H1 (cell line): Measurements from ENCODE around the gene NFIA. TPM values are rescaled to one million over a fixed set of nuclear protein-coding genes. Genes with fewer than 3 reads are reported as not detected.

Source experiments
- CTCF ChIA-PET: fragments of 300-600 bp; sonication (Branson Sonifier 250); formaldehyde crosslinking; loops from one replicate; lab custom pipeline; 2021; ENCODE audit not compliant: partially characterized antibody; lab: Charles Lee
- POLR2A ChIA-PET: fragments of 300-600 bp; sonication (Branson Sonifier 250); formaldehyde crosslinking; loops from one replicate; lab custom pipeline; 2021; ENCODE audit warnings: inconsistent platforms; ENCODE audit not compliant: partially characterized antibody; lab: Charles Lee
- DNase-seq, 2 experiments: peaks; one replicate each; pipeline versions ENCODE4 v3.0.0 to v3.0.0-alpha.2; 2010 to 2022; ENCODE audit warnings: low spot score in 2 of 2, low read depth in 1 of 2, mixed read lengths in 1 of 2
- FAIRE-seq: peaks from 2 replicates; lab custom pipeline; 2011; peaks lifted over from hg19 to GRCh38; lab: Jason Lieb, UNC
- H2AFZ ChIP-seq: 2 replicates; pipeline ENCODE4 v1.8.1; 2012; ENCODE audit warnings: low read length, inconsistent platforms
- H2AK5ac ChIP-seq: 2 replicates; pipeline ENCODE4 v1.6.1; 2013; ENCODE audit warnings: low read depth, low read length
- H2BK120ac ChIP-seq: replicated peaks from 2 replicates; pipeline ENCODE3; 2013; ENCODE audit warnings: low read depth, low read length, inconsistent platforms
- H2BK12ac ChIP-seq: 2 replicates; pipeline ENCODE4 v1.6.1; 2013; ENCODE audit warnings: low read depth, low read length
- H2BK15ac ChIP-seq: 2 replicates; pipeline ENCODE4 v1.6.1; 2013; ENCODE audit warnings: low read length
- H2BK20ac ChIP-seq: 2 replicates; pipeline ENCODE4 v1.6.1; 2013; ENCODE audit warnings: low read length
- H2BK5ac ChIP-seq: 2 replicates; pipeline ENCODE4 v1.6.1; 2013; ENCODE audit warnings: low read depth, low read length
- H3K14ac ChIP-seq: 2 replicates; pipeline ENCODE4 v1.6.1; 2013; ENCODE audit warnings: inconsistent platforms; ENCODE audit not compliant: insufficient read length
- H3K18ac ChIP-seq: 2 replicates; pipeline ENCODE4 v1.6.1; 2013; ENCODE audit warnings: low read length; ENCODE audit errors: extremely low read depth
- H3K23ac ChIP-seq: 2 replicates; pipeline ENCODE4 v1.6.1; 2013; ENCODE audit warnings: inconsistent platforms; ENCODE audit not compliant: insufficient read length
- H3K23me2 ChIP-seq: 2 replicates; pipeline ENCODE4 v1.6.1; 2013; ENCODE audit warnings: low read depth, low read length
- H3K27ac ChIP-seq: 2 replicates; pipeline ENCODE4 v1.6.1; 2011; ENCODE audit warnings: low read depth, low read length, inconsistent platforms
- H3K27me3 ChIP-seq, 4 experiments: replicated peaks in 1 of 4; 1 replicate in 1 of 4; 2 replicates in 3 of 4; pipeline versions ENCODE4 v1.6.1 to v1.8.1; 2011 to 2013; ENCODE audit warnings: low read length in 3 of 4, mild to moderate bottlenecking in 3 of 4, inconsistent platforms in 2 of 4, mixed read lengths in 2 of 4, moderate library complexity in 1 of 4; ENCODE audit not compliant: control insufficient read depth in 3 of 4, insufficient read depth in 3 of 4; ENCODE audit errors: extremely low read depth in 1 of 4
- H3K36me3 ChIP-seq, 4 experiments: 2 replicates each; pipeline versions ENCODE4 v1.6.1 to v1.8.1; 2011 to 2013; ENCODE audit warnings: mild to moderate bottlenecking in 4 of 4, low read length in 3 of 4, moderate library complexity in 2 of 4, control low read depth in 1 of 4, inconsistent platforms in 1 of 4; ENCODE audit not compliant: insufficient read depth in 4 of 4, control insufficient read depth in 2 of 4
- H3K4ac ChIP-seq: replicated peaks from 2 replicates; pipeline ENCODE3; 2013; ENCODE audit warnings: low read length, low read depth, mixed read lengths, inconsistent platforms; ENCODE audit not compliant: insufficient read length
- H3K4me1 ChIP-seq, 4 experiments: replicated peaks in 1 of 4; 1 replicate in 1 of 4; 2 replicates in 3 of 4; pipeline versions ENCODE4 v1.6.1 to v1.8.1; 2011 to 2013; ENCODE audit warnings: low read length in 3 of 4, inconsistent platforms in 2 of 4, mixed read lengths in 1 of 4; ENCODE audit not compliant: insufficient read depth in 4 of 4, control insufficient read depth in 3 of 4
- H3K4me2 ChIP-seq, 2 experiments: 2 replicates each; pipeline versions ENCODE4 v1.6.1 to v1.8.1; 2011 to 2013; ENCODE audit warnings: low read depth in 2 of 2, low read length in 2 of 2, control low read depth in 1 of 2, inconsistent platforms in 1 of 2, mild to moderate bottlenecking in 1 of 2; ENCODE audit not compliant: insufficient read depth in 1 of 2
- H3K4me3 ChIP-seq, 4 experiments: fragments of 200-600, 300-600 bp in 1 of 4; sonication (generic), shearing (Covaris generic), sonication (Bioruptor Twin) in 1 of 4; 2 replicates each; pipeline versions ENCODE4 v1.5.1 to v1.8.1; 2011 to 2016; ENCODE audit warnings: low read length in 4 of 4, low read depth in 3 of 4, control low read depth in 2 of 4, inconsistent platforms in 2 of 4, mild to moderate bottlenecking in 2 of 4, mixed read lengths in 1 of 4, moderate library complexity in 1 of 4; ENCODE audit not compliant: insufficient read depth in 2 of 4; ENCODE audit errors: extremely low read depth in 1 of 4
- H3K56ac ChIP-seq: replicated peaks from 2 replicates; pipeline ENCODE3; 2013; ENCODE audit warnings: low read depth, mild to moderate bottlenecking, mixed read lengths, low read length, inconsistent platforms; ENCODE audit not compliant: insufficient read length
- H3K79me1 ChIP-seq: 2 replicates; pipeline ENCODE4 v1.6.1; 2013; ENCODE audit warnings: low read depth, low read length, control low read depth
- H3K79me2 ChIP-seq, 2 experiments: 2 replicates each; pipeline versions ENCODE4 v1.6.1 to v1.8.1; 2012 to 2013; ENCODE audit warnings: low read length in 2 of 2, mild to moderate bottlenecking in 2 of 2, inconsistent platforms in 1 of 2; ENCODE audit not compliant: insufficient read depth in 2 of 2, control insufficient read depth in 1 of 2
- H3K9ac ChIP-seq, 4 experiments: replicated peaks in 1 of 4; 1 replicate in 1 of 4; 2 replicates in 3 of 4; pipeline versions ENCODE4 v1.6.1 to v1.8.1; 2011 to 2013; ENCODE audit warnings: low read depth in 3 of 4, low read length in 3 of 4, control low read depth in 2 of 4, mild to moderate bottlenecking in 2 of 4, moderate library complexity in 2 of 4, inconsistent platforms in 1 of 4; ENCODE audit errors: extremely low read depth in 1 of 4
- H3K9me3 ChIP-seq, 2 experiments: 2 replicates each; pipeline versions ENCODE4 v1.6.1 to v1.8.1; 2012 to 2013; ENCODE audit warnings: mild to moderate bottlenecking in 2 of 2, moderate library complexity in 2 of 2, control low read depth in 1 of 2, inconsistent platforms in 1 of 2, low read depth in 1 of 2, low read length in 1 of 2, mixed read lengths in 1 of 2; ENCODE audit not compliant: insufficient read depth in 2 of 2
- H4K20me1 ChIP-seq, 2 experiments: replicated peaks in 1 of 2; 2 replicates each; pipeline versions ENCODE3 to v1.8.1; 2011 to 2013; ENCODE audit warnings: inconsistent platforms in 2 of 2, low read length in 2 of 2, mild to moderate bottlenecking in 1 of 2; ENCODE audit not compliant: insufficient read depth in 2 of 2, control insufficient read depth in 1 of 2
- H4K5ac ChIP-seq: 2 replicates; pipeline ENCODE4 v1.6.1; 2013; ENCODE audit warnings: low read length, low read depth, mixed read lengths, inconsistent platforms; ENCODE audit not compliant: insufficient read length
- H4K8ac ChIP-seq: 2 replicates; pipeline ENCODE4 v1.8.0; 2013; ENCODE audit warnings: mild to moderate bottlenecking, moderate library complexity, low read length, inconsistent platforms; ENCODE audit not compliant: insufficient read depth; ENCODE audit errors: extremely low read depth
- H4K91ac ChIP-seq: replicated peaks from 2 replicates; pipeline ENCODE3; 2013; ENCODE audit warnings: low read length, mixed read lengths, inconsistent platforms; ENCODE audit not compliant: insufficient read length
- ASH2L ChIP-seq: fragments of 200-600, 300-600 bp; sonication (generic); IDR thresholded peaks from one replicate; pipeline ENCODE4 v1.7.1; 2017; ENCODE audit warnings: low read length
- BRCA1 ChIP-seq: IDR thresholded peaks from 2 replicates; pipeline ENCODE4 v1.6.1; 2012; ENCODE audit warnings: low read depth, low read length, improper control_type of control experiment
- CHD1 ChIP-seq: IDR thresholded peaks from 2 replicates; pipeline ENCODE4 v1.6.1; 2012; ENCODE audit warnings: low read depth, low read length, improper control_type of control experiment
- JUND ChIP-seq: IDR thresholded peaks from 2 replicates; pipeline ENCODE4 v1.6.1; 2011; ENCODE audit warnings: mild to moderate bottlenecking, improper control_type of control experiment, low read length
- POU5F1 ChIP-seq: IDR thresholded peaks from 2 replicates; pipeline ENCODE4 v1.6.1; 2011; ENCODE audit warnings: low read depth, mild to moderate bottlenecking, low read length, moderate library complexity
- RAD21 ChIP-seq, 2 experiments: IDR thresholded peaks in 1 of 2; conservative IDR thresholded peaks in 1 of 2; 2 replicates each; pipeline ENCODE4 v1.6.1; 2011; ENCODE audit warnings: low read depth in 2 of 2, low read length in 2 of 2, improper control_type of control experiment in 1 of 2, inconsistent platforms in 1 of 2, mild to moderate bottlenecking in 1 of 2, moderate library complexity in 1 of 2
- TCF12 ChIP-seq: IDR thresholded peaks from 2 replicates; pipeline ENCODE4 v1.6.1; 2011; ENCODE audit warnings: low read depth, mild to moderate bottlenecking, low read length
- TEAD4 ChIP-seq: IDR thresholded peaks from 2 replicates; pipeline ENCODE4 v1.6.1; 2012; ENCODE audit warnings: low read depth, low read length, inconsistent platforms, mixed read lengths
- WGBS, 2 experiments: shearing (Covaris generic) in 1 of 2; methylation state at CpG; one replicate each; pipeline versions ENCODE4 v1.1.6 to v1.1.7; 2013 to 2015; ENCODE audit warnings: low lambda C conversion rate in 2 of 2, mixed read lengths in 2 of 2, inconsistent platforms in 1 of 2, low coverage in 1 of 2, missing lambda C conversion rate in 1 of 2; ENCODE audit not compliant: insufficient replicate concordance in 2 of 2, insufficient coverage in 1 of 2, insufficient read length in 1 of 2; ENCODE audit errors: extremely low coverage in 1 of 2, missing lambda C conversion rate in 1 of 2; 5-methylcytosine and 5-hydroxymethylcytosine counted together
- polyA plus RNA-seq, 7 experiments: library from polyadenylated mRNA; depleted of rRNA in 3 of 7; stranded (reverse) in 5 of 7; unstranded in 2 of 7; fragments of >200 nt in 5 of 7; fragments of 200-250 nt in 2 of 7; gene quantifications; 1 replicate in 5 of 7; 2 replicates in 1 of 7; 4 replicates in 1 of 7; pipeline versions ENCODE4 v1.2.1 to v1.2.3, GENCODE V29; 2011 to 2013; ENCODE audit warnings: missing spikeins in 2 of 7, mixed read lengths in 2 of 7
- total RNA-seq: library from RNA; stranded (reverse); fragmentation: NEBNext Ultra II Directional; extraction: Animal tissue kit (Norgen Biotek cat#: 25700); gene quantifications from 2 replicates; pipeline ENCODE4 v1.2.1, GENCODE V29; 2021

Gene NFIA
- total and polyA plus RNA-seq, 2 of the 8 experiments (the other 6 are each of a cell fraction or from before 2014, with no cell fraction given): 1.8 to 2.3 TPM

DNA sequence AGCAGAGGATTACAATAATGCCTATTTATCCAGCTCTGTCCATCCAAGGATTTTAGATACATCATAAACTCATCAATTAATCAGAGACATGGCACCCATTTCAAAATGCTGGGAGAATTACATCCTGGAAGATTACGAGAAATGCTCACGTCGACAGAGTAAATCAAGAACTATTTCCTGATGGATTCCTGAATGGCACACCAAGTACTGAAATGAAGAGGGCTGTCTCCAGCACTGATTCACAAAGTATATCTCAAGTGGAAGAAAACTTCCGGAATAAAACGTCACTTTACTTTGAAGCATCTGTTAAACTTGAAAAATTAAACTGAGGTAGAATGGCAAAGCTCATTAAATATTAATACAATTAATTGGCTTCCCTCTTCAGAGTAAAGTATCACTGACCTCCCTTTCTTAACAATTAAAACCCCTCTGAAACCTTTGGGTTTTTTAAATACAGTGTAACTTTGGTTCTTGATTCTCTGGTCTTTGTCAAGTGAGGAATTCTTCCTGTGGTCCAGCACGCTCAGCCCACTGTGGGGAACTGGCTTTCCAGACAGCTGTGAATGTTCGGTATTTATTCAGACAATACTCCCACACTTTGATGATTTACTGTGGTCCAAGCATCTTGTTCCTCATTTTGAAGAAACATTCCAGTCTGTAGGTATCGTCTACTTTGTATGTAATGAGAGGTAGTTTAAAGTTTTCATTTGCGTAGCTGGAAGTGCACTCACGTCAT is 288.0 kb downstream of the NFIA start:
- no peak overlapping the region for H3K23ac ChIP-seq
- no peak for FAIRE-seq
- no peak overlapping the region for H3K4ac ChIP-seq
- whole genome bisulfite sequencing, 2 experiments: 86% methylated on average over 10 of the region's 10 CpGs; no CpG with 5 or more reads in 1 of the 2 experiments
- H4K20me1 ChIP-seq: no peaks in the 10 kb centered on the region
- H3K14ac ChIP-seq: no peak overlapping the region
- no peak overlapping the region for H2BK20ac ChIP-seq
- H2AFZ ChIP-seq: no peak overlapping the region
- no peak overlapping the region for H4K5ac ChIP-seq
- no peaks in the 10 kb centered on the region for H3K27me3 ChIP-seq
- H3K23me2 ChIP-seq: no peaks in the 10 kb centered on the region; the same call in 1 of the 2 replicates
- no peak overlapping the region for H2BK12ac ChIP-seq
- H3K79me1 ChIP-seq: no peaks in the 10 kb centered on the region
- no peak for DNase-seq
- no peak overlapping the region for H3K18ac ChIP-seq
- ChIA-PET POLR2A (interaction anchor here (0.6 kb wide), 1 partner anchor 9 kb away, joined by 3 read pairs; no protein-coding TSS in a partner anchor), CTCF (interaction anchor here (0.6 kb wide), 1 partner anchor 45 kb away, joined by 3 read pairs; no protein-coding TSS in a partner anchor)
- no peak overlapping the region for H3K56ac ChIP-seq
- H4K91ac ChIP-seq: no peak overlapping the region
- no peaks in the 10 kb centered on the region for H3K36me3 ChIP-seq
- H2BK15ac ChIP-seq: no peak overlapping the region
- H3K27ac ChIP-seq: no peak overlapping the region
- H2AK5ac ChIP-seq: no peak overlapping the region
- no peak overlapping the region for H2BK5ac ChIP-seq
- H2BK120ac ChIP-seq: no peak overlapping the region
- no peaks in the 10 kb centered on the region for H3K79me2 ChIP-seq
- no peaks in the 10 kb centered on the region for H3K9me3 ChIP-seq
- no peak overlapping the region for H3K4me2 ChIP-seq
- H3K4me3 ChIP-seq: no peak overlapping the region
- no peak overlapping the region for H3K9ac ChIP-seq
- no peaks in the 10 kb centered on the region for H3K4me1 ChIP-seq
- no peak overlapping the region for H4K8ac ChIP-seq
- TF ChIP-seq TEAD4 (no peak), TCF12 (no peak), RAD21 (IDR thresholded peaks at IDR 0.05 in 1 of 2, conservative IDR thresholded peaks at IDR 0.05 in 1 of 2; ENCODE audit: low read depth in 2 of 2, low read length in 2 of 2) (no peak), JUND (no peak), POU5F1 (no peak), ASH2L (no peak), CHD1 (no peak), BRCA1 (no peak)
